Measurements from ENCODE around the gene PDCD6IP. TPM values are rescaled to one million over a fixed set of nuclear protein-coding genes. Genes with fewer than 3 reads are reported as not detected.
"Not testable (repeated sequence)": the region's sequence is repeated elsewhere in the genome, so short reads cannot be mapped to it uniquely, and the experiment has no call there.

PDCD6IP gene, protein sequence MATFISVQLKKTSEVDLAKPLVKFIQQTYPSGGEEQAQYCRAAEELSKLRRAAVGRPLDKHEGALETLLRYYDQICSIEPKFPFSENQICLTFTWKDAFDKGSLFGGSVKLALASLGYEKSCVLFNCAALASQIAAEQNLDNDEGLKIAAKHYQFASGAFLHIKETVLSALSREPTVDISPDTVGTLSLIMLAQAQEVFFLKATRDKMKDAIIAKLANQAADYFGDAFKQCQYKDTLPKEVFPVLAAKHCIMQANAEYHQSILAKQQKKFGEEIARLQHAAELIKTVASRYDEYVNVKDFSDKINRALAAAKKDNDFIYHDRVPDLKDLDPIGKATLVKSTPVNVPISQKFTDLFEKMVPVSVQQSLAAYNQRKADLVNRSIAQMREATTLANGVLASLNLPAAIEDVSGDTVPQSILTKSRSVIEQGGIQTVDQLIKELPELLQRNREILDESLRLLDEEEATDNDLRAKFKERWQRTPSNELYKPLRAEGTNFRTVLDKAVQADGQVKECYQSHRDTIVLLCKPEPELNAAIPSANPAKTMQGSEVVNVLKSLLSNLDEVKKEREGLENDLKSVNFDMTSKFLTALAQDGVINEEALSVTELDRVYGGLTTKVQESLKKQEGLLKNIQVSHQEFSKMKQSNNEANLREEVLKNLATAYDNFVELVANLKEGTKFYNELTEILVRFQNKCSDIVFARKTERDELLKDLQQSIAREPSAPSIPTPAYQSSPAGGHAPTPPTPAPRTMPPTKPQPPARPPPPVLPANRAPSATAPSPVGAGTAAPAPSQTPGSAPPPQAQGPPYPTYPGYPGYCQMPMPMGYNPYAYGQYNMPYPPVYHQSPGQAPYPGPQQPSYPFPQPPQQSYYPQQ
- 133 TPM for total RNA-seq
- long read RNA-seq, full-length matches to known transcripts = 22 of 55 reads
- long read RNA-seq, partial matches to known transcripts = 18 of 55 reads
- long read RNA-seq, other reads (novel, unspliced or antisense) = 15 of 55 reads

DNA sequence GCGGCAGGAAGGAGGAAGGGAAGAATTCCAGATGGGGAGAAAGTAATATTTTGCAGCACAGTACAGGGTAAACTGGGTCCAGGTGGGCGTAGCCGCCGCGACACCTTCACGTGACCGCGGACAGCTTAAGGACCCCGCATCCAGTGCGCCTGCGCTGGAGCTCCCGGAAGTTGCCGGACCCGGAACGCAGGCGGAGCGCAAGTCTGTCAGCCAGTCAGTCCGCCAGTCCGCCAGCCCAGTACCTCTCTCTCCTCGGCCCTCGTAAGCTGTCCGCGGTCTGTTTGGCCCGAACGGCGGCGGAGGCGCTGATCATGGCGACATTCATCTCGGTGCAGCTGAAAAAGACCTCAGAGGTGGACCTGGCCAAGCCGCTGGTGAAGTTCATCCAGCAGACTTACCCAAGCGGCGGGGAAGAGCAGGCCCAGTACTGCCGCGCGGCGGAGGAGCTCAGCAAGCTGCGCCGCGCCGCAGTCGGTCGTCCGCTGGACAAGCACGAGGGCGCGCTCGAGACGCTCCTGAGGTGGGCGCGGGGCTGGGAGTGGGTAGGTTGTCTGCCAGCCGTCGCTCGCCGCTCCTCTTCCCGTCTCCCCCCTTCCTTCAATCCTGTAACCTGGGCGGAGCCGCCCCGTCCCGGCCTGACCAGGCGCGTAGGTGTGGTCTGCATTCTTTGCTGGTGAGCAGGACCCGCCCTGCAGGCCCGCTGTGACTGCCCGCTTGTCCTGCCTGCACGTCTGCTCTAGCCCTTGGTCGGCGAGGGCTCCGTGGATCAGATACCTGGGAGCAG lies at the start of gene PDCD6IP:
PDCD6IP (plus strand) TSS at position 213 of the 784 bp plus-strand sequence; CDS start at position 312, 99 bp downstream.
- peak; percentile 96 for ATAC-seq
- peak; percentile 96 for DNase-seq
- intact Hi-C loops (cut with micrococcal nuclease) = loop anchor here (10.0 kb wide), 1 partner anchor 84 kb away; the partner anchor contains the start of gene CLASP2

DNA sequence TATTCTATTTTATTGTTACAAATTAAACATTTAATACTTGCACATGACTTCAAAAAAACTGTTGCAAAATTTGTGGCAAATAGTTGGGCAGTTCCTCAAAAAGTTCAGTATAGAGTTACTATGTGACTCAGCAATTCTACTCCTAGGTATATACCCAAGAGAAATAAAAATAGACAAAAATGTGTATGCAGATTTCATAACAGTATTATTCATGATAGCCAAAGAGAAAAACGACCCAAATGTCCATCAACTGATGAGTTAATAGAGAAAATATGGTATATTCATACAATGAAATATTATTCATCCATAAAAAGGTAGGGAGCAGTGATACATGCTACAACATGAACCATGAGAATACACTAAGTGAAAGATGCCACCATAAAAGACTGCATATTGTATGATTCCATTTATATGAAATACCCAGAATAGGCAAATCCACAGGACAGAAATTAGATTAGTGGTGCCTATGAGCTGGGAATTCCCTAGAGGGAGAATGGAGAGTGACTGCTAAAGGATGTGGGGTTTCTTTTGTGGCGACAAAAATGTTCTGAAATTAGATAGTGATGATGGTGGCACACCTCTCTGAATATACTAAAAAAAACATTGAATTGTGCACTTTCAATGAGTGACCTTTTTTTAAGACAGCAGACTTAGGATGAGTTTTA lies 48.8 kb upstream of the PDCD6IP start:
- DNase-seq (no peak), ATAC-seq (no peak)
- intact Hi-C loops (cut with micrococcal nuclease) = no loop called here

DNA sequence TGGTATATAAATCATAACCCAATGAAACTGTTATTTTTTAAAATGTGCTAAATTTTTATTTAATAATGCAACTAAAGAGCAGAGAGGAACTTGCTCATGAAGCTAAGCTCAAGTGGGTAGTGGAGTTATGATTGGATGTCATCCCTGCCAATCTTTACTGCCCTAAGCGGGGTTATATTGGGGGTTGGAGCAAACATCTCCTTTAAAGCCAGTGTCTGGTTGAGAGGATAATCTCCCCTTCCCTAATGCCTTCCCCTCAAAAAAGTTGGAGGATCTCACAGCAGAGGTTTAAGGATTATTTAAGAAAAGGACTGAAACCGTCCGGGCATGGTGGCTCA lies 48.2 kb upstream of the PDCD6IP start:
- ATAC-seq (no peak), DNase-seq (no peak)
- intact Hi-C loops (cut with micrococcal nuclease) = no loop called here

DNA sequence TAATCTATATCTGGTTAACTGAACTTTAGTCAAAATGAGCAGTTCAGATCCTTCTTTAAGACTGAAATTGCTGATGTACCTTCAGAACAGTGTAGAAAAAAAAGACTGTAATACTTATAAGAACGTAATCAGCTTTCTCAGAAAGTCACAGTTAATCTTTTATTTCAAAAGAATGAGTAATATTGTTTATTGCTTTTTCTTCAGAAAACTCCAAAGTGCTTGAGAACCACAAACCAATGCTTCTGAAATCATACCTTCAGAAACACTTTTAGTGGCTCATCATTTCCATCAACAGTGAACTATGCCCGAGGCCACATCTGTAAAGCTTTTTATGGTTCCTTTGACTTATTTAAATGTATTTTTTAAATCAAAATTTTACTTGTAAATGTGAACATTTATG lies 47.1 kb upstream of the PDCD6IP start:
- intact Hi-C loops (cut with micrococcal nuclease) = no loop called here
- DNase-seq (no peak), ATAC-seq (no peak)

DNA sequence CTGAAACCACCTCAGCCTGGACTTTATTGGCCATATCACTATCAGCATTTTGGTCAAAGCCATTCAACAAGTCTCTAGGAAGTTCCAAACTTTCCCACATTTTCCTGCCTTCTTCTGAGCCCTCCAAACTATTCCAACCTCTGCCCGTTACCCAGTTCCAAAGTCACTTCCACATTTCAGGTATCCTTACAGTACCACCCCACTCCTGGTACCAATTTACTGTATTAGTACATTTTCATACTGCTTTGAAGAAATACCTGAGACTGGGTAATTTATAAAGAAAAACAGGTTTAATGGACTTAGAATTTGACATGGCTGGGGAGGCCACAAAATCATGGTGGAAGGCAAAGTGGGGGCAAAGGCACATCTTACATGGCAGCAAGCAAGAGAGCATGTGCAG lies 44.0 kb upstream of the PDCD6IP start:
- intact Hi-C loops (cut with micrococcal nuclease); DNase-seq; ATAC-seq: not testable (repeated sequence)

DNA sequence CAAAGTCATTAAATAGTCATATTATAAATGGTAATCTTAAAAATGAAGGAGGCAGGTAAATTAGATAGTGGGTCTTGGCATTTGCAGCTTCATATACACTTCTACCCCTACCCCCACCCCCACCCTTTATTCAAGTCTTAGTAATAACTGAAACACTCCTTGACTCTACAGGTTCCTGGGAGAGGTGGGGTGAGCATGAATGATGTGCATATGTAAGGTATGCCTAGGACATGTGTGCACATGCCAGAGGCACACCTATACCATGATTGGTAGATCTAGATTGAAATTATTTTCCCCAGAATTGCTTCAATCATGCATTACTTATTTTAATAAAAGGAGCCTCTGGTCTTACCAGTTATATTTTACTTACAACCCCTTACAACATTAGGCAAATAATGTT lies 40.1 kb upstream of the PDCD6IP start:
- no peak for DNase-seq
- intact Hi-C loops (cut with micrococcal nuclease) = no loop called here
- no peak for ATAC-seq

DNA sequence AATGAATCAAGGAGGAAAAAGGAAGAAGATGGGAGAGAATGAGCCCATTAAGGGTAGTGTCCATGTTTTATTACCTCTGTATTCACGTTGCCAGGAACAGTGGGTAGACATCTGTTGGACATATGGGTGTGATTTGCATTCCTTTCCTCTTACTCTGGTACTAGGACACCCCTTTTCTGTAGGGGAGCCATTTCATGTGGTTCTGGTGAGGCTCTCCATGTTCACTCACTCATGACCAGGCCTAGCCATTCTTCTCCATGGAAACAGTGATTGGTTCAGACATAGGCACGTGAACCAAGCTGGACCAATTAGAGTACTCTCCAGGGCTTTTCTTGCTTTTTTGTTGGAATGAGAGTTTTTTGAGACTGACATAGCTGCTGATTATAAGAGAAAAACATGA lies 39.6 kb upstream of the PDCD6IP start:
- ATAC-seq (no peak), DNase-seq (no peak)
- intact Hi-C loops (cut with micrococcal nuclease) = no loop called here

DNA sequence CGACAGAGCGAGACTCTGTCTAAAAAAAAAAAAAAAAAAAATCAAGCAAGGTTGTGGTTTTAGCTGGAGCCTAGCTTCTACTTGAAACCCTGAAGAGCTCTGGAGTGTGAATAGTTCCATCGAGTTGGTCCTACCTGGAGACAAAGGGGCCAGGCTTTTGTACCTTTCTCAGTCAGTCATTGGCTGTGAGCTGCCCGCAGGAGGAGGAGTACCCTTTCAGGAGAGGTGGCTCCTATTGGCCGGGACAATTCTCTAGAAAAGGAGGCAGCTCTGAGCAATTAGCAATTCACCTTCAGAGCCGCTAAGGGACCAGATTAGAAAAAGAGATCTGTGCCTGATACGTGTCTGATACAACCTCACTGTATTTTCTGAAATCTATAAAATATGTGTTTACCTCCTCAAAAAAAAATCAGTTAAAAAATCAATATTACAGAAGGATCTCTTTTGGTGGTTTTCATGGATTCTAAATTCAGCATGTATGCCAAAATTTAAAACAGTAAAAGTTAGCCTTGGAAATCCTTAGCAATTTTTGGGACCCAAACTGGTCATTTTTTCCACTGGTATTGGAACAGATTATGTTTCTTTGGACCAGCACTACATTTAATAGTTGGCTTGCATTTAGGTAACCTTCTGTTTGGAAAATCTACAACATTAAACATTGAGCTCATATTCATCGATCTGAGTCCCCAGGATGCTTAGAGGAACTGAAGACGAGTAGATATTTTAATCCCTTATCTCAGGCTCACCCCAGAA lies 29.7 kb upstream of the PDCD6IP start:
- ATAC-seq (no peak), DNase-seq (no peak)
- intact Hi-C loops (cut with micrococcal nuclease) = no loop called here

- DNase-seq (no peak), ATAC-seq (no peak)
Observed at GRCh38 chr3:33773637-33774036, 24.8 kb upstream of the PDCD6IP start.

GRCh38 chr3:33775363-33775762 lies 23.1 kb upstream of the PDCD6IP start:
- DNase-seq = no peak
- intact Hi-C loops (cut with micrococcal nuclease) = no loop called here
- ATAC-seq = no peak

More at GRCh38 chr3:33773637-33774036, 24.8 kb upstream of the PDCD6IP start:
- intact Hi-C loops (cut with micrococcal nuclease) = no loop called here

GRCh38 chr3:33777996-33778395 lies 20.4 kb upstream of the PDCD6IP start:
- intact Hi-C loops (cut with micrococcal nuclease) = no loop called here
- DNase-seq = no peak
- ATAC-seq = no peak

GRCh38 chr3:33779751-33780150 lies 18.7 kb upstream of the PDCD6IP start:
- intact Hi-C loops (cut with micrococcal nuclease) = no loop called here
- no peak for ATAC-seq
- no peak for DNase-seq

- DNase-seq; intact Hi-C loops (cut with micrococcal nuclease); ATAC-seq: not testable (repeated sequence)
Observed at GRCh38 chr3:33781413-33781812, 17.0 kb upstream of the PDCD6IP start.

- intact Hi-C loops (cut with micrococcal nuclease) = no loop called here
- ATAC-seq = no peak
Observed at GRCh38 chr3:33786565-33787327, 11.7 kb upstream of the PDCD6IP start.

GRCh38 chr3:33787328-33788009 lies 11.0 kb upstream of the PDCD6IP start:
- intact Hi-C loops (cut with micrococcal nuclease) = no loop called here
- peak; percentile 35 for DNase-seq
- ATAC-seq = peak; percentile 89

More at GRCh38 chr3:33786565-33787327, 11.7 kb upstream of the PDCD6IP start:
- no peak for DNase-seq

DNA sequence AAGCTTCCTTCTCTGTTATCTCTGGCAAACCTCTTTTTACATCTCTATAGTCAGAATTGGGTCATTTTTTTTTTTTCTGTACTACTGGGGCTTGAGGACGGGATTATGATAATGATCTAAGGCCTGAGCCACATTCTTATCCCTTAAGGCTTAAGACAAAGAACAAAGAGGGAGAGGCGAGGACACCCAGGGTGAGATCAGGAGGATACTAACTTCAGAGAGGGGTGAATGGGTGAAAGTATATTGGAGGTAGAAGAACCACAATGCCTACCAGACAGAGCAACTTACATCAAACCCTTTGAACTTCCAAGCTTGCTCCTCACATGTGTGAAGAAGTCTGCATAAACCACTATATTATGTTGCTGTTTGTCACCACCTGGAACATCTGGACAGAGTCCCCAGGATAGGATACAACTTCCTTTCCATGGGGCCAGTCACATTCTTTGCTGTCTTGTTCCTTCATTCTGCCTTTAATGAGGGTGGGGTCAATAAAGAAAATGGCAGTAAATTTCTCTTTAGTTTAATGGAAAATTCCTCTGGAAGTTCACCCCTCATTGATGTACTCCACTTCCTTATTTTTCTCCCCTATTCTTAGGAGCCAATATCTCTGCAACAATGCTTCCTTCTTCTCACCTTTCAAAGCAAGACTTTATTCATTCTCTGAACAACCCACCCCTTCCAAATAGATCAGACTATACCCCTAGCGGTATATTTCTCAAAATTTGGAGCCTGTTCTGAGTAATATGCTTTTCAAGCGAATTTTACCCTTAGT lies 9.1 kb upstream of the PDCD6IP start:
- DNase-seq (no peak), ATAC-seq (no peak)
- intact Hi-C loops (cut with micrococcal nuclease) = no loop called here

All from left ventricle myocardium superior (tissue), 1 donor.